HG02852 (cell line): ENCODE data around the gene TBC1D30.
"Not testable (repeated sequence)": the region's sequence is repeated elsewhere in the genome, so short reads cannot be mapped to it uniquely, and the experiment has no call there.

Source experiments
- ATAC-seq: cut with Tn5 transposase; IDR thresholded peaks from one replicate; pipeline ENCODE4 v1.9.1; 2021; ENCODE audit warnings: mild to moderate bottlenecking, moderate library complexity; ENCODE audit not compliant: unreplicated experiment

Gene TBC1D30

DNA sequence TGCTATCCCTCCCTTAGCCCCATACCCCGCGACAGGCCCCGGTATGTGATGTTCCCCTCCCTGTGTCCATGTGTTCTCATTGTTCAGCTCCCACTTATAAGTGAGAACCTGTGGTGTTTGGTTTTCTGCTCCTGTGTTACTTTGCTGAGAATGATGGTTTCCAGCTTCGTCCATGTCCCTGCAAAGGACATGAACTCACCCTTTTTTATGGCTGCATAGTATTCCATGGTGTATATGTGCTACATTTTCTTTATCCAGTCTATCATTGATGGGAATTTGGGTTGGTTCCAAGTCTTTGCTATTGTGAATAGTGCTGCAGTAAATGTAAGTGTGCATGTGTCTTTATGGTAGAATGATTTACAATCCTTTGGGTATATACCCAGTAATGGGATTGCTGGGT lies 24.0 kb downstream of the TBC1D30 start:
- not testable (repeated sequence) for ATAC-seq

DNA sequence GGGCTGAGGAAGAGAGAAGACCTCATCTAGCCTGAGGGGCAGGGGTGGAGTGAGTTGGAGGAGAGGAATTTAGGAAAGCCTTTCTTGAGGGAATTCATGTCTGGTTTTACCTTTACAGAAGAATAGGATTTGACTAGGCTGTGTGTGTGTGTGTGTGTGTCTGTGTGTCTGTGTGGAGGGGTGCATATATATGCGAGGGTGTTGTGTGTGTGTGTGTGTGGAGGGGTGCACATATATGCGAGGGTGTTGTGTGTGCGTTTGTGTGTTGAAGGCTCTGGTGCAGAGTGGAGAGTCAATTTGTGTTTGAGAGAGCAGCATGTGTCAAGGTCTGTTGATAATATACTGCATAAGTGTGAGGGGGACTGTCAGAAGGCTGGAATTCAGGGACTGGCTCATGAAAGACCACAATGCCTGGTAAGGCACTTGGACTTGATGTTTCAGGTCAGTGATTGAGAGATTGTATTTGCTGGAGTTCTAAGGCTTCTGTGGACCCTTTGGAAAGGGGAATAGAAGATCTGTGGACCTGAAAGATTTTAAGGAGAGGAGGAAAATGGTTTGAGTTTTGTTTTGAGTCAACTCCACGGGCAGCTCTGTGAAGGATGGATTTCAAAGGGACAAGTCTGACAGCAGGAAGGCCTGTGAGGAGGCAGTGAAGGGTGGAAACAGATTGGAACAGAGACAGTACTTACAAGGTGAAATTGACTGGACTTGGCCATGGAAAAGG lies 34.6 kb downstream of the TBC1D30 start:
- ATAC-seq = no peak

DNA sequence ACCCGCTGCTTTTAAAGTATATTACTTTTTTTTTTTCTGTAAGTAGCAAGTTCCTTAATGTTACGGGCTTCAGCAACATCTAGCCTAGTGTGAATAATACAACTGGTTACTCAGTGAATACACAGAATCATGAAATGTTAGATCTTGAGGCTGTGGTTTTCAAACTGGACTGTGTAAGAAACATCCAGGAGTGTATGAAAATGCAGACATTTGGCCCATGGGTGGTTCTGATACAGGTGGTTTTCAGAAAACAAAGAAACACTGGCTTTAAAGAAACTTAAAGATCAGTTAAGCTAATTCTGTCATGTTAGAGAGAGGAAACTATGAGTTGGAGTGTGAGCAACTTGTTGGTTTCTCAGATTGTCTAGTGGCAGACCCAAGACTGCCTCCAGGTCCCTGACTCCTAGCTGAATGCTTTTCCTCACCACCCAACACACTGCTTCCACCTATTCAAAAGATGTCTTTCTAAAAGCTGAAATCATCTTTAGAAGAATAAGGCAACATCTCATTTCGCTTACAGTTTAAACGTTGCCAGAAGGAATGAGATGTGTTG lies 36.1 kb downstream of the TBC1D30 start:
- no peak for ATAC-seq

DNA sequence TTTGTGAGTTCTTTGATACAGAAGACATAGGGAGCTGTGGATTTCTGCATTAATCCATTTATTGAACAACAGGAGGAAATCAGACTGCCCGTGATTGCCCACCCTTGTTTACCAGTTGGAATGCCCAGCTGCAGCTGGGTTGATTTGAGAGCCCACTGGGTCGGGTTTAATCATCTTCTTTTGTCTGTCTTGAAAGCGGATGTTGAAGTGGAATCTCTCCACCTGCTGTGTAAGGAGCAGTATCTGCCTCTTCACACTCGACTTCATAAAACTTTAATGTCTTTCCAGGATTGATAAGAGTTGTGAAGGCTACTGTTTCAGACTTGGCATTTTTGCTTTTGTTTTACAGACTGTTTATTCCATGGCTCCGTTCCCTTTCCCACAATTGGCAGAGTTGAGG lies 39.9 kb downstream of the TBC1D30 start:
- no peak for ATAC-seq

DNA sequence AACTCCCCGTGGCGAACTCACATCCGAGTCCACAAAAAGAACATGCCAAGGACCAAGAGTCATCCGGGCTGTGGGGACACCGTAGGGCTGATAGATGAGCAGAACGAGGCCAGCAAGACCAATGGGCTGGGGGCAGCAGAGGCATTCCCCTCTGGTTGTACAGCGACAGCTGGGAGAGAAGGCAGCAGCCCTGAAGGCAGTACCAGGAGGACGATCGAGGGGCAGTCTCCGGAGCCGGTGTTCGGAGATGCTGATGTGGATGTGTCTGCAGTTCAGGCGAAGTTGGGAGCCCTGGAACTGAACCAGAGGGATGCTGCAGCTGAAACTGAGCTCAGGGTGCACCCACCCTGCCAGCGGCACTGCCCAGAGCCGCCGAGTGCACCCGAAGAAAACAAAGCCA lies 50.7 kb downstream of the TBC1D30 start:
- ATAC-seq = no peak

DNA sequence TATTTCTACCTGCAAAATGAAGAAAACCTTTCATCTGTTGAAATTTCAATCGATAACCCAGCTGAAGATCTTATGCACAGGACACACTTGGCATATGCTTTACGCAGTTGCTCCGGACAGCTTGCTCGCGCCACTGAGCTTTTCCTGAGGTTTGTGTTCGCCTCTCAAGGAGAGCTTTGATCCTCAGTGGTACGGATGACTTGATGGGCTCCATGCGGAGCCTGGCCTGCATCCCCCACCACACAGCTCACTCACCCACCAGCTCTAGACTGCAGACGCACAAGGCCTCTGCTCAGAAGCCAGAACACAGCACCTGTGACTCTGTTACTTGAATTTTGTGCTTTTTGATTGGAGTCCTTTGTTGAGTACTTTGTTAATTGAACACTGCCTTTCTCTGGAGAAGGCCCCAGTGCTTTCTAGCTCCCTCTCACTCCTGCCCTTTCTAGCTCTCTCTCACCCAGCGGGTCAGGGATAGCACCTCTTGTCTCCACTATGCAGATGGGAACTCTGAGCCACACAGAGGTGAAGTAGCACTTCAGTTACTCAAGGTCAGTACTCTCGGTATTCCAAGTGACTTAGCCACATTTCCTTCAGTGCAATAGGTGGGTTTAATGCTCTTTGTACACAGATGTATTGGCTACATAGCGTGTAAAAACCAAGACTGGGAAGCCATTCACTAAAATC lies 52.1 kb downstream of the TBC1D30 start:
- ATAC-seq = peak; percentile 6

DNA sequence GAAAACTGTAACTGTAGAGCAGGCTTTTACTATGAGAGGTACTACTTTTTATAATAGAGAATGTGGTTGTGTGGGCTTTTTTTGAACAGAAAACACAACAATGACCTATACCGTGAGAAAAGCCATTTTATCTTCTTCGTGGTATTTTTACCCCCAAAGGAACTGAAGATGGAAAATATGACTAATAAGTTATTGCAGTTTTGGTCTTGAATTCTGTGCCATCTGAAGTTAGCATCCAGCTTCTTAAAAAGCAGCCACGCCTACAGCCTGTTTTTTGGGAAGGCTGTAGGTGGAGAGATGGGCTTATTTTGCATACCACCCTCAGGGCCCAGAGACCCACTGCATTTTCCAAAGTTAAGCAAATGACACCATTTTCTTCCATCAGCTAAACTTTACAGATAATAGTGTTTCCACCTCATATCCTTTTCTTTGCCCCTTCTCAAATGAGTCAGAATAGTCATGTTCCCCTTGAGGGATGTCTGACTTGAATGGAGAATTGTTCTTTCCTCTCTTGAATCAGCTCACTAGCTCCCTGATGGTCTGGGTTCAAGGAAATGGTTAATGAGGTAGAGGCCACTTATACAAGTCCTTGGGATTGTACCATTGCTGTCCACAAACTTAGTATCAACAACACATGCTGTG lies 53.0 kb downstream of the TBC1D30 start:
- ATAC-seq = peak; percentile 85

DNA sequence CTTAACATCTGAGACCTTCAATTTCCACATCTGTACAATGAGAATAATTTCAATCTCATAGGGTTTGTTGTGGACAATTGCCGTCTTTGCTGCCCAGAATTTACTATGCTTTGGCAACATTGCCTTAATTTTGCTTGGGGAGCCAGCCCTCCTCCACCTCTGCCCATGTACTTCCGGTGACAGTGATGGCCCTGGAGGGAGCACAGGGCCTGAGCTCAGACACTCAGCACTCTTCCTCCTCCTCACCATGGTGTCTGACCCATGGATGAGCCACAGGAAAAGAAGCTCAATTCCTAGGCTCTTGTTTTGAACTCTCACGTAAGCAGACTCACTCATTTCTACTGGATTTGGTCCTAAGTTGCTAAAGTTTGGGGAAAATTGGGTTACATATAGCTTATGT lies 58.2 kb downstream of the TBC1D30 start:
- ATAC-seq = no peak

DNA sequence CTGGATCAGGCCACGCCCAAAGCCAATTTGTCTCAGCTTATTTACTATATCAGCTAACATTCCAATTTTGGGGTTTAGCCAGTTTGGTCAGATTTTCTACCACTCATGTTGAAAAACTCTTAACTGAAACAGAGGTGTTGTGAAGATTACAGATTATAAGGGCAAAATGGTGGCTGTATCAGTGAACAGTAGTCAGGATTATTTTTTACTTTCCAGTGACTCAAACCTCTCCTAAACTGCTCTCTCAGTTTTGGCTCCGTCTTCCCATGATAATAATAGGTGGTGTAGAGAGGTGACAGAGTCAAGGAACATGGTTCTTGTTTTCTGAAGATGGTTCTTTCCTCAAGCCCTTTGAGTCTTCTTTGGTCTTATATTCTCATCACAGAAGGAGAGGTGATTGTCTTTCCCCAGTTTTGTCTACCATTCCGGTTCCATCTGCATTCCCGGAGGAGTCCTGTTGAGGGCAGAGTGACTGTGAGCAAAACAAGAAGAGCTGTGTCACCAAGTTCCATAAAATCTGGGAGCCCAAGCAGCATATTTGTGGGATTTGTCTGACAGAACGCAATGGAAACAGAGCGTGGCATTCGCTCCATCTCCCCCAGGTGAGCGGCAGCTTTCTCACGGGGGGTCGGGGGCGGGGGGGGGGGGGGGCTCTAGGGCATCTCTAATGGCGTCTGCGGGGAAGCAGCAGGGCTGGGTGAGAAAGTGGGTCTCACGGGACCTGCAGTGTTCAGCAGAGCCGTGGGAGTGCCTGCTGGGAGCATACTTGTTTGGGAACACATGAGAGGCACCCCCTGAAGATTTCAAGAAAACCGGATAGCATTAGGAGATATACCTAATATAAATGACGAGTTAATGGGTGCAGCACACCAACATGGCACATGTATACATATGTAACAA lies 59.1 kb downstream of the TBC1D30 start:
- ATAC-seq = peak; percentile 65

DNA sequence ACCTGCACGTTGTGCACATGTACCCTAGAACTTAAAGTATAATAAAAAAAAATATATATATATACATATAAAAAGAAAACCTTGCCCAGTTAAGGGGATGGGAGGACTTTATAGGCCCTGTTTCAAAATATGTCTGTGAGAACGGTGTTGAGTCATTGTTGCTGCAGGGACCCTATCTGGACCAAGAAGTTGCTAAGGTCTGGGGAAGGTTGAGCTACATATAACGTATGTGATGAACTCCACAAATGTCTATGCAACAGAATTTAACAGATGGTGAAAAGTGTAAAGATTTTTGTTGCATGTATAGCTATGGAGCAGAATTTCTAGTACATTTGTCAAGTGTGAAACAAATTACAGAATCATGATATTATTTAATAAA lies 59.7 kb downstream of the TBC1D30 start:
- no peak for ATAC-seq

DNA sequence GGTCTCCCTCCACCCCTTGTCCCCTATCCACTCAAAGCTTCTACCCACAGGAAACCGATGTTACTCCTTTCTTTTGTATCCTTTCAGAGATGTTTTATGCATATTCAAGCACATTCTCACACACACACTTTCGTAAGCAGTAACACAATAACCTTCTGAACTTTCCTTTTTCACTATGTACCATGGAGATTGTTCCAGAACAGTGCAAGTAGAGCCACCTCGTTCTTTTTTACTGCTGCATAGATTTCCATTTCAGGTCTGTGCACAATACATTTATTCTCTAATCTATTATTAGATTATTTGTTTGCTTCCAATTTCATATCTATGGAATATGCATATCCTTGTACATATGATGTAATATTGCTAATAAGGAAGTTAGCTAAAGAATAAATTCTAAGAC lies 60.3 kb downstream of the TBC1D30 start:
- ATAC-seq = no peak

DNA sequence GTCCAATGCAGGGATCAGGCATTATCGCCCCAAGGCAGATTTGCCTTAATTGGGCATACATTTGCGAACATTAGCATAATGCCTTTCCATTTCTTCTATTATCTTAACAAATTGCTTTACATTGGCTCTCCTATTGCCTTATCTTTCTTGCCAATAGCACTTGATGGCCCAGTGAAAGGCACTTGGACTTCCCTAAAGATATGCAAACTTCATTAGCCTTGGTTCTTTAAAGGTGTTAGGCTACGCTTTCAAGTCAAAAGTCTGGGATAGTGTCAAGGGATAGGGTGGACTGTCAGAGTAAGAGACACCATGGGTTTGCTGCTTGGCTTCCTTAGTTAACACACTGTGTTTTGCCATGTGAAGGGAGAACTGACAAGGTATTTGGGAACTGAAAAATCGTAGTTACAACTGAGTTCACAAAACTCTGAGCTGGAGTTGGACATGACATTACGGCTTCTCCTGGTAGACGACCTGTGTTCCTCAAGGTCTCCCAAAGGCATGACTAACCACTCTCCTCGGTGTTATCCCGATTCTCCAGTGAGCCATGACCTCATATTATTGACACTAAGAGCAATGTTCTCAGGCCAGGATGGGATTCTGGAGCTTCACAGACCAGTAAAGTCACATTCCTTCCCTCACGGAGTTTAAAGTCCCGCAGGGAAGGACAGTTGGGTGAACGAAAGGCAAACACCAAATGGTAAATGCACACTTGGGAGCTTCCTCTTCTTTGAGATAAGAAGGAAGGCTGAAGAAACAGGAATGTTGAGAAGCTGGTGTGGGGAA lies 65.2 kb downstream of the TBC1D30 start:
- ATAC-seq = no peak

DNA sequence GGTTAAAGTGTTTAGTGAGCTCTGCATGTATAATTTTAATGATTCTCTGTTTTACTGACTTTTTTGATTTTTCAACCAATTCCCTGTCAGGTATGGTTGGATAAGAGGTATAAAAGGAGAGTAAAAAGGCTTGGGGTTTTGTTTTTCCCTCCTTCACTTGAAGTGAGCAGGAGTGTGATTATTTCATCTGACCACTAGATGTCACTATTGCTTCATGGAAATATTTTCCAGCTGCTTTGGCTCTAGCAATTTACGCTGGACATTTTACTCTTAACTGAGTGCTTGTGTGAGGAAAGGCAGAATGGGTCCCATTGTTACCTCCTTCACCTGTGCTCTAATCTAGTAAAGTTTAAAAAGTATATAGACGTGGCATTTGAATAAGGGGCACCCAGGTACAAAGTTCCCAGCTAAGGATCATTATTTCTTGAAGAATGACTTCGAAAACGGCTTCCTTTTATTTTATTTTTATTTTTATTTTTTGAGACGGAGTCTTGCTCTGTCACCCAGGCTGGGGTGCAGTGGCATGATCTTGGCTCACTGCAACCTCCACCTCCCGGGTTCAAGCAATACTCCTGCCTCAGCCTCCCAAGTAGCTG lies 66.5 kb downstream of the TBC1D30 start:
- peak; percentile 62 for ATAC-seq

DNA sequence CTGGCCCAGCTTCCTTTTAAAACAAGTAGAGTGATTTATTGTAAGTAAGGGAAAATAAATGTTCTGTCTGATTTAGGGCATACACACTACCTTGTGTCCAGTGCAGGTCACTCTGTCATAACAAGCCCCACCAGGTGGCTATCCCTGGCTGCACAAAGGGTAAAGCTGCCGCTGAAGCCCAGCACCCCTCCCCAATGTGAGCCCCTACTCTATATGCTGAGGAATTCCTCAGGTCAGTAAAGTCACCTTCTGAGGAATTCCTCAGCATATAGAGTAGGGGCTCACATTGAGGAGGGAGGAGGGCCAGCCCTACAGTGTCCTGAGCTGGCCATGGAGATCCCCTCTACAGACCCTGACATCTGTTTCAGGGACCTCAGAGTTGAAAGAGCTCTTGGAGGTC lies 67.2 kb downstream of the TBC1D30 start:
- ATAC-seq = no peak

DNA sequence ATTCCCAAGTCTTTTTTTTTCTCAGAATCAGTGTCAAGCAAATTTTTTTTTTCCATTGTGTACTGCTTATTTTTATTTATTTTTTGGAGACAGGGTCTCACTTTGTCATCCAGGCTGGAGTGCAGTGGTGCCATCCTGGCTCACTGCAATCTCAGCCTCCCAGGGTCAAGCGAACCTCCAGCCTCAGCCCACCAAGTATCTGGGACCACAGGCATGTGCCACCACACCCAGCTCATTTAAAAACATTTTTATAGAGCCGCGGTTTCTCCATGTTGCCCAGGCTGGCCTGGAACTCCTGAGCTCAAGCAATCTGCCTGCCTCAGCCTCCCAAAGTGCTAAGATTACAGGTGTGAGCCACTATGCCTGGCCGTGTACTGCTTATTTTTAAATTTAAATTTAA lies 68.1 kb downstream of the TBC1D30 start:
- ATAC-seq = no peak

DNA sequence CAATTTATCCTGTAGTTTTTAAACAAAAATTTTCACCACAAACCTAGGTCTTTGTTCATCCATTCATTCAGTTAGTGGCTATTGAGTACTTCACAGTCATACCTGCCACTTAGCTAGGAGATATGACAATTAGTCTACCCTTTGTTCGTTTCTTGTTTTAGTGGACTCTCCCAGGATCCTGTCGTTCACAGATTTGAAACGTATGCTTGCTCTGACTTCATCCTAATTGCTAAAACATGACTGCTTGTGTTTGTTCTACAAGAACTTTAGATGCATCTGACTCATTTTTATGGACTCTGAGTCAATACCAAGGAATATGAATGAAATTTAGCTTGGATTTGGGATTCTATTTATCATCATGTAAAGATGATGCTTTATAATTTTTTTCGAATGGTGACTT lies 69.5 kb downstream of the TBC1D30 start:
- ATAC-seq = no peak

DNA sequence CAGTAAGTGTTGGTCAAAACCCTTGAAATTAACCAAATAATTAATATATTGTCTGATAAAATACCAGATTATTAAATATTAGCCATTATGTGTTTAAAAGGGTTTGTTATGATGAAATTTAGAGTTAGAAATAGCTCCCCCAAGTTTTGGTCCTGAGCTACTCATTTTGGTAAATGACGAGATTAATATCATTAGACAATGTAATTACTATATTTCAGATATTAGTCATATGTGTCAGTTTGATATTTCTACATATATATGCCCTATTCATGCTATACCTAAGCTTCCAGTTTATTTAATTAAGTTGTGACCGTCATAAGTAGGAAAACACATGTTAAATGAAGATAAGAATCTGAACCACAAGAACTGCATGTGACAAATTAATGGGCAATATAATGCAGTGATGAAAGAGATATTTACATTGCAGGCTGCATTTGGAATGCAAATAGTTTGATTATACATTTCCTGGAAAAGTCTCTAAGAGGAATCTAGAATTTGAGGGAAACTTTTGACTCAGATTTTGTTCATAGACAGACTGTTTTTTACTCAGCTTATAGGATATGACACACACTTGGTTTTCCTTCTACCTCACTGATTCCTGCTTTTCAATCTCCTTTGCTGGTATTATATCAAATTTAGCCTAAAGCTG lies 70.5 kb downstream of the TBC1D30 start:
- no peak for ATAC-seq

DNA sequence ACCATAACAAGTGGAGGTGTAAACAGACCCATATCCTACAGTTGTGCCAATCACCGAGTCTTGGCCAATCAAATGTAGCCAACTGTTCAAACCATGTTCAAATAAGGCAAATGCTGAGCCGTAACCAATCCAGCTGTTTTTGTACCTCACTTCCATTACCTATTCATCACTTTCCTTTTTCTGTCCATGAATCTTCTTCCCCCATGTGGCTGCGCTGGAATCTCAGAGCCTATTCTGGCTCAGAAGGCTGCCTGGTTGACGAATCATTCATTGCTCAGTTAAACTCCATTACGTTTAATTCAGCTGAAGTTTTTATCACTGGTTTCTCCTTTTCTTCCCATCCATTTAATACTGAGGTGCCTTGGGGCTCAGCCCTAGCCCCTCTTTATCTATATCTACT lies 71.1 kb downstream of the TBC1D30 start:
- no peak for ATAC-seq

DNA sequence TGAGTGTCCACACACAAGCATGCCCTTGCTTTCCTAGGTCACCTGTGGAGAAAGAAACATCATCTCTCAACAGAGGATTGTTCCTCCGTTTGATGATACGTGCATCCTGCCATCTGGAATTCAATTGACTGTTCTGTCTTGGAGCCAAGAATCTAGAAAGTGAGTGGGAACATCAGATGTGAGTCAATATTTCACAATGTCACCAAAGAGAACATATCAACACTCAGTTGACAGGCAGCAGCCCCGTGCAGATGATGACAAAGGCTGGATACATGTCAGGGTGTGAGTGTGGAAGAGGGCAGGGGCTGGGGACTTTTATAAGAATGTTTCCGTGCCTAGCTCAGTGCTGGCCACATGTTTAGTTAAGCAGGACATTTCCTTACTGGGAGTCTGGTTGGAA lies 76.1 kb downstream of the TBC1D30 start:
- ATAC-seq = no peak
